Measurements from ENCODE around the gene DUSP9.

Gene DUSP9

DNA sequence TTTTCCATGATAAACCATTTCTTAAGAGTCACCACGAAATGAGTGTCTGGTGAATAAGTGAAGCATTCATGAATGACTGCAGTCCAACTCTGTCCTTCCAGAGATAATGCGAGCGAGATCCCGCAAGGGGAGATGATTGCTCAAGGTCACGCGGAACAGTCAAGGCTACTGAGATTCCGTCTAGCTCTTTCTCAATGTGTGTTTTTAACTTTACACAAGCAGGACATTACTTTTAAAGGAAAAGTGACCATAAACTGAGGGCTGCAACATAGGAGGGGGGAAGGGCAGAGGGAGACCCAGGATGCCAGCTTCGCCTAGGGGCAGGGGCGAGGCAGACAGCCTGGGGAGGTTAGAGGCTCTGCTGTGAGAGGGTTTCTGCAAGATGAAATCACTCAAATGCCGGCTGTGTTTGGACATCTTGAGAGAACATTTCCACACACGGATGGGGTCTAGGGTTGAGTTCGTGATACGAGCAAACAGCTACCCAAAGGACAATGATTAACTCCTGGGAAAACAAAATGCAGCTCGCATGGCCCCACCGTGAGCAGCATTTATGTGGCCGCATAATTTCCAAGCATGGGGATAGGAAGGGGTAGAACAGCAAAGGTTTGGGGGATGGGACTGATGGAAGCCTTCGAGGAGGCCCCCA is 24.2 kb upstream of the DUSP9 start:
- H3K4me3 ChIP-seq (ENCODE audit: low read depth, low read length): no peak overlapping the region
- TF ChIP-seq, protein P1, sequence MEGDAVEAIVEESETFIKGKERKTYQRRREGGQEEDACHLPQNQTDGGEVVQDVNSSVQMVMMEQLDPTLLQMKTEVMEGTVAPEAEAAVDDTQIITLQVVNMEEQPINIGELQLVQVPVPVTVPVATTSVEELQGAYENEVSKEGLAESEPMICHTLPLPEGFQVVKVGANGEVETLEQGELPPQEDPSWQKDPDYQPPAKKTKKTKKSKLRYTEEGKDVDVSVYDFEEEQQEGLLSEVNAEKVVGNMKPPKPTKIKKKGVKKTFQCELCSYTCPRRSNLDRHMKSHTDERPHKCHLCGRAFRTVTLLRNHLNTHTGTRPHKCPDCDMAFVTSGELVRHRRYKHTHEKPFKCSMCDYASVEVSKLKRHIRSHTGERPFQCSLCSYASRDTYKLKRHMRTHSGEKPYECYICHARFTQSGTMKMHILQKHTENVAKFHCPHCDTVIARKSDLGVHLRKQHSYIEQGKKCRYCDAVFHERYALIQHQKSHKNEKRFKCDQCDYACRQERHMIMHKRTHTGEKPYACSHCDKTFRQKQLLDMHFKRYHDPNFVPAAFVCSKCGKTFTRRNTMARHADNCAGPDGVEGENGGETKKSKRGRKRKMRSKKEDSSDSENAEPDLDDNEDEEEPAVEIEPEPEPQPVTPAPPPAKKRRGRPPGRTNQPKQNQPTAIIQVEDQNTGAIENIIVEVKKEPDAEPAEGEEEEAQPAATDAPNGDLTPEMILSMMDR (conservative IDR thresholded peaks at IDR 0.05; ENCODE audit: low read depth, low read length): no peak
- DNase-seq (ENCODE audit: low read depth): no peak

- no peak for DNase-seq (ENCODE audit: low read depth)
- H3K4me3 ChIP-seq (ENCODE audit: low read depth, low read length): no peak overlapping the region
- TF ChIP-seq, protein P1 (conservative IDR thresholded peaks at IDR 0.05; ENCODE audit: low read depth, low read length): no peak
These were observed 23.5 kb upstream of the DUSP9 start for GRCh38 chrX:153623310-153624029.

- no peak overlapping the region for H3K4me3 ChIP-seq (ENCODE audit: low read depth, low read length)
- no peak for DNase-seq (ENCODE audit: low read depth)
These were observed 22.6 kb upstream of the DUSP9 start for GRCh38 chrX:153624196-153625091.

GRCh38 chrX:153625271-153626024 is 21.6 kb upstream of the DUSP9 start:
- TF ChIP-seq, protein P1 (conservative IDR thresholded peaks at IDR 0.05; ENCODE audit: low read depth, low read length): no peak
- no peak for DNase-seq (ENCODE audit: low read depth)
- H3K4me3 ChIP-seq (ENCODE audit: low read depth, low read length): no peak overlapping the region

More at GRCh38 chrX:153624196-153625091, 22.6 kb upstream of the DUSP9 start:
- TF ChIP-seq, protein P1 (conservative IDR thresholded peaks at IDR 0.05; ENCODE audit: low read depth, low read length): no peak

DNA sequence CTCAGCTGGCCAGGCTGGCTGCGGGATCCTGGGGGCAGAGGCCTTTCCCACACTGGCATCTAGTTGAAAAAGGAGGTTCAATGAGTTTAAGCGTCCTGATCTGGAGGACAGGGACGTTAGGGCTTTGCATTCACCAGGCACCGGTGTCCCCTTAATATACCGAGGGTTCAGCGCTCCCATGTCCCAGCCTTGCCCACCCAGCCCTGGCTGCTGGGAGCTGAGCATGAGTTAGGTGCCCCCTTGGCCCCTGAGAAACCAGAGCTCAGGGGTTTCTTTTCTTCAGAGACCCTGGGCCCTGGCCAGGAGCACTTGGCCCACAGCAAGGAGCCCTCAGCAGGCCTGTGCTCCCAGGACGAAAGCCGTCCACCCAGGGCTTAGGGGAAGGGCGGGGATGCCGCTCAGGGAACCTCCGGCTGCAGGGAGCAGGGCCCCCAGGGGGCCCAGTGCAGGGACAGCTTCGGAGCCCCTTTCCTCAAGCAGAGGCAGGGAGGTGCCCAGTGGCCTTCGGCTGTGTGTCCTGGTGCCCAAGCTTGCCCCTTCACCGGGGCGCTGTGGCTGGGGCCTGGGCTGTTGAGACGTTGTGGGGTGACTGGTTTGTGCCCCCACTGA is 20.9 kb upstream of the DUSP9 start:
- H3K4me3 ChIP-seq (ENCODE audit: low read depth, low read length): no peak overlapping the region
- TF ChIP-seq, protein P1 (conservative IDR thresholded peaks at IDR 0.05; ENCODE audit: low read depth, low read length): no peak
- DNase-seq (ENCODE audit: low read depth): no peak
